Natural killer cell (primary cell): ENCODE data around the gene CCDC180. TPM values are rescaled to one million over a fixed set of nuclear protein-coding genes. Genes with fewer than 3 reads are reported as not detected.
"Not testable (repeated sequence)": the region's sequence is repeated elsewhere in the genome, so short reads cannot be mapped to it uniquely, and the experiment has no call there.

Experiments
- ATAC-seq, 3 donors: fragments of 150-1000 bp in 2 of 3; fragments of 200-7000 bp in 1 of 3; cut with Tn5 transposase; 1 replicate in 1 of 3; 2 replicates in 2 of 3; pipeline ENCODE4 v1.10.0; 2021; ENCODE audit warnings: mild to moderate bottlenecking in 2 of 3, moderate library complexity in 2 of 3
- DNase-seq, 2 donors: peaks; one replicate each; pipeline versions ENCODE4 v3.0.0 to v3.0.0-alpha.2; 2013 to 2021; ENCODE audit warnings: mixed read lengths in 1 of 2
- H3K27ac ChIP-seq: one replicate; pipeline ENCODE4 v1.5.1; 2013; ENCODE audit warnings: mild to moderate bottlenecking, low read length
- H3K27me3 ChIP-seq: one replicate; pipeline ENCODE4 v1.6.1; 2013; ENCODE audit warnings: low read length; ENCODE audit not compliant: control insufficient read depth, insufficient read depth
- H3K36me3 ChIP-seq: one replicate; pipeline ENCODE4 v1.6.1; 2013; ENCODE audit warnings: low read length; ENCODE audit not compliant: control insufficient read depth, insufficient read depth
- H3K4me1 ChIP-seq: one replicate; pipeline ENCODE4 v1.6.1; 2013; ENCODE audit warnings: low read length; ENCODE audit not compliant: control insufficient read depth, insufficient read depth
- H3K4me3 ChIP-seq: one replicate; pipeline ENCODE4 v1.5.1; 2013; ENCODE audit warnings: low read length
- H3K9me3 ChIP-seq: one replicate; pipeline ENCODE4 v1.6.1; 2013; ENCODE audit warnings: low read length; ENCODE audit not compliant: control insufficient read depth, insufficient read depth
- H3K27ac Mint-ChIP-seq, 2 donors: one replicate each; pipeline ENCODE4 v1.8.0; 2022; ENCODE audit warnings: mild to moderate bottlenecking in 2 of 2, mixed read lengths in 2 of 2, moderate library complexity in 1 of 2
- H3K27me3 Mint-ChIP-seq, 2 donors: one replicate each; pipeline ENCODE4 v1.8.0; 2022; ENCODE audit warnings: low read depth in 2 of 2, mixed read lengths in 2 of 2
- H3K36me3 Mint-ChIP-seq: one replicate; pipeline ENCODE4 v1.8.0; 2022; ENCODE audit warnings: mixed read lengths
- H3K4me1 Mint-ChIP-seq, 2 donors: one replicate each; pipeline ENCODE4 v1.8.0; 2022; ENCODE audit warnings: mixed read lengths in 2 of 2
- H3K4me3 Mint-ChIP-seq: one replicate; pipeline ENCODE4 v1.8.0; 2022; ENCODE audit warnings: mild to moderate bottlenecking, moderate library complexity, mixed read lengths
- H3K9me3 Mint-ChIP-seq, 2 donors: one replicate each; pipeline ENCODE4 v1.8.0; 2022; ENCODE audit warnings: mixed read lengths in 2 of 2
- CTCF ChIP-seq: fragments of 200-600 bp; IDR thresholded peaks from one replicate; pipeline ENCODE4 v1.8.0; 2022; ENCODE audit warnings: antibody characterized with exemption
- WGBS: methylation state at CpG from one replicate; pipeline ENCODE4 v1.1.7; 2013; ENCODE audit warnings: missing lambda C conversion rate; ENCODE audit not compliant: insufficient coverage; 5-methylcytosine and 5-hydroxymethylcytosine counted together
- intact Hi-C: fragments of 100-400 bp; cut with micrococcal nuclease; formaldehyde crosslinking; loops from one replicate; pipeline ENCODE4 v1.14.2; 2022
- total RNA-seq, 4 donors: library from RNA; stranded (reverse); fragments of 120-200 nt in 1 of 4; gene quantifications; one replicate each; pipeline versions ENCODE4 v1.2.3 to v1.2.4, GENCODE V29; 2013 to 2022

CCDC180 gene
- total RNA-seq, 3 donors from 2014 or later (not counting 1 experiment from before 2014, with no cell fraction given) = 11.9 to 17.8 (median 15.1) TPM

GRCh38 chr9:97327562-97327961 is 20.1 kb downstream of the CCDC180 start:
- no peaks in the 10 kb centered on the region for H3K9me3 Mint-ChIP-seq
- no peaks in the 10 kb centered on the region for H3K4me1 ChIP-seq
- no peak overlapping the region for H3K4me3 Mint-ChIP-seq
- H3K27me3 Mint-ChIP-seq = no peaks in the 10 kb centered on the region
- peaks cover 3 to 4% of the 10 kb centered on the region in 2 donors for H3K4me1 Mint-ChIP-seq
- ATAC-seq (no peak), DNase-seq (no peak)
- no peaks in the 10 kb centered on the region for H3K9me3 ChIP-seq
- intact Hi-C loops = no loop called here
- H3K27me3 ChIP-seq = no peaks in the 10 kb centered on the region
- no peak overlapping the region for H3K27ac ChIP-seq
- WGBS = 89% methylated on average over 6 of the region's 6 CpGs
- peaks cover 27% of the 10 kb centered on the region for H3K36me3 ChIP-seq
- H3K4me3 ChIP-seq = no peak overlapping the region
- no peak for TF ChIP-seq CTCF
- peaks cover 7% of the 10 kb centered on the region for H3K36me3 Mint-ChIP-seq
- H3K27ac Mint-ChIP-seq = no peak overlapping the region

- no peaks in the 10 kb centered on the region for H3K27me3 Mint-ChIP-seq
- no peaks in the 10 kb centered on the region for H3K9me3 ChIP-seq
- no peak overlapping the region for H3K4me3 ChIP-seq
- no peak overlapping the region for H3K27ac Mint-ChIP-seq
- peaks cover 7% of the 10 kb centered on the region for H3K36me3 Mint-ChIP-seq
- H3K4me3 Mint-ChIP-seq = no peak overlapping the region
- H3K4me1 Mint-ChIP-seq = peaks cover 4 to 5% of the 10 kb centered on the region in 2 donors
- TF ChIP-seq CTCF = no peak
- no peaks in the 10 kb centered on the region for H3K4me1 ChIP-seq
- intact Hi-C loops = no loop called here
- no peaks in the 10 kb centered on the region for H3K27me3 ChIP-seq
- DNase-seq (no peak), ATAC-seq (no peak)
- peaks cover 6% of the 10 kb centered on the region for H3K36me3 ChIP-seq
- H3K9me3 Mint-ChIP-seq = peaks cover 0 to 1% of the 10 kb centered on the region in 2 donors
- WGBS = 94% methylated on average over 3 of the region's 3 CpGs
- no peak overlapping the region for H3K27ac ChIP-seq
Observed at GRCh38 chr9:97332993-97333392, 25.5 kb downstream of the CCDC180 start.

- ATAC-seq, H3K27ac Mint-ChIP-seq, H3K4me3 ChIP-seq, H3K9me3 ChIP-seq, H3K4me1 ChIP-seq, H3K4me1 Mint-ChIP-seq, H3K9me3 Mint-ChIP-seq, H3K27ac ChIP-seq, H3K36me3 Mint-ChIP-seq, H3K36me3 ChIP-seq, intact Hi-C loops, H3K4me3 Mint-ChIP-seq, H3K27me3 Mint-ChIP-seq, DNase-seq, H3K27me3 ChIP-seq: not testable (repeated sequence)
- 80% methylated on average over 3 of the region's 7 CpGs for WGBS
Observed at GRCh38 chr9:97335622-97336021, 28.2 kb downstream of the CCDC180 start.

GRCh38 chr9:97348871-97349270 is 41.4 kb downstream of the CCDC180 start:
- H3K4me1 Mint-ChIP-seq = no peaks in the 10 kb centered on the region
- DNase-seq (no peak), ATAC-seq (no peak)
- no peaks in the 10 kb centered on the region for H3K9me3 Mint-ChIP-seq
- no peaks in the 10 kb centered on the region for H3K27me3 Mint-ChIP-seq
- no peak overlapping the region for H3K27ac ChIP-seq
- H3K4me1 ChIP-seq = no peaks in the 10 kb centered on the region
- H3K27ac Mint-ChIP-seq = no peak overlapping the region
- no peaks in the 10 kb centered on the region for H3K9me3 ChIP-seq
- H3K36me3 ChIP-seq = peaks cover 3% of the 10 kb centered on the region
- H3K4me3 Mint-ChIP-seq = no peak overlapping the region
- 95% methylated on average over 10 of the region's 10 CpGs for WGBS
- no peaks in the 10 kb centered on the region for H3K36me3 Mint-ChIP-seq
- no peaks in the 10 kb centered on the region for H3K27me3 ChIP-seq
- no peak for TF ChIP-seq CTCF
- intact Hi-C loops = no loop called here
- no peak overlapping the region for H3K4me3 ChIP-seq
